ENCODE results near the gene KIRREL2. TPM values are rescaled to one million over a fixed set of nuclear protein-coding genes. Genes with fewer than 3 reads are reported as not detected.
A peak's percentile ranks its signal among the peaks of the same experiment; 100 is the strongest.

Gene KIRREL2
- total and polyA plus RNA-seq, 2 donors (not counting 1 experiment from before 2014, with no cell fraction given) = not detected

DNA sequence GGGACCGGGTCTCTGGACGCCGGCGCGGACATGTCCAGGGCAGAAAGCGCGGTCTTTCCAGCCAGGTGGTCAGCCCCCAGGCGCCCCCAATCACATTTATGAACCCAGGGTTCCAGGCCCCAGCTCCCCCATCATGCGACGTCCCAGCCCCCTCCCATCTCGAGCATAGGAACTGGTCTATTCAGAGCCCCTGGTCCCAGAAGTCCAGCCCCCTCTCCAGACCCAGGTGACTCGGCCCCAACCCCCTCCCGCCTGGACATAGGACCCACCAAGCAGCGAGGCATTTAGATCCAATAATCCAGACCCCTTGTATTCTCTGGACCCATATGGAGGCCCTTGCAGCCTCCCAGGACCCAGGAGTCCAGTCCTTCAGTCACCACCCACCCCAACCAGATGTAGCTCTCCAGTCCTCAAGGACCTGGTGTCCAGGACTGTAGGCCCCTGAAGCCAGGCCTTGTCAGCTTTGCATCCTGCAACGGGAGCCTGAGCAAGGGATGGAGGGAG, 12.2 kb downstream of the KIRREL2 start:
- no peaks in the 10 kb centered on the region for H3K36me3 ChIP-seq (replicated peaks in 1 of 2; ENCODE audit: control extremely low read depth in 1 of 2, control insufficient read depth in 1 of 2, extremely low read depth in 1 of 2, insufficient read depth in 2 of 2, low read length in 1 of 2)
- no peaks in the 10 kb centered on the region for H3K79me2 ChIP-seq (ENCODE audit: control insufficient read depth, insufficient read depth, low read length)
- peaks cover 0 to 73% (median 30%) of the 10 kb centered on the region in 4 experiments for H3K27me3 ChIP-seq (replicated peaks in 1 of 4; ENCODE audit: control extremely low read depth in 1 of 4, control insufficient read depth in 3 of 4, insufficient read depth in 4 of 4, low read length in 3 of 4)
- ATAC-seq (ENCODE audit: low read depth) (peak; percentile 9), DNase-seq (peak; percentile 58)
- H3K9me3 ChIP-seq (ENCODE audit: control extremely low read depth in 1 of 3, control insufficient read depth in 2 of 3, insufficient read depth in 1 of 3, low read length in 2 of 3) = peaks cover 0 to 28% (median 0%) of the 10 kb centered on the region in 3 donors
- H4K20me1 ChIP-seq (ENCODE audit: control insufficient read depth, insufficient read depth, low read length, poor library complexity, severe bottlenecking) = peaks cover 3% of the 10 kb centered on the region
- WGBS (ENCODE audit: insufficient coverage) = 0% methylated on average over 4 of the region's 15 CpGs
- H3K4me2 ChIP-seq (replicated peaks; ENCODE audit: low read depth, low read length, poor library complexity, severe bottlenecking) = peak overlapping the region; percentile 85
- peak overlapping the region; percentile 48 for H3K9ac ChIP-seq (ENCODE audit: low read length)
- peak overlapping the region in 3 of 5 experiments; percentile 18 to 54 (median 31) for H3K4me3 ChIP-seq (ENCODE audit: control extremely low read depth in 1 of 5, extremely low read depth in 1 of 5, insufficient read depth in 1 of 5, low read depth in 2 of 5, low read length in 4 of 5)
- peak overlapping the region; percentile 72 for H3K4me3 Mint-ChIP-seq
- H3K27ac Mint-ChIP-seq = no peak overlapping the region
- TF ChIP-seq, protein P1, sequence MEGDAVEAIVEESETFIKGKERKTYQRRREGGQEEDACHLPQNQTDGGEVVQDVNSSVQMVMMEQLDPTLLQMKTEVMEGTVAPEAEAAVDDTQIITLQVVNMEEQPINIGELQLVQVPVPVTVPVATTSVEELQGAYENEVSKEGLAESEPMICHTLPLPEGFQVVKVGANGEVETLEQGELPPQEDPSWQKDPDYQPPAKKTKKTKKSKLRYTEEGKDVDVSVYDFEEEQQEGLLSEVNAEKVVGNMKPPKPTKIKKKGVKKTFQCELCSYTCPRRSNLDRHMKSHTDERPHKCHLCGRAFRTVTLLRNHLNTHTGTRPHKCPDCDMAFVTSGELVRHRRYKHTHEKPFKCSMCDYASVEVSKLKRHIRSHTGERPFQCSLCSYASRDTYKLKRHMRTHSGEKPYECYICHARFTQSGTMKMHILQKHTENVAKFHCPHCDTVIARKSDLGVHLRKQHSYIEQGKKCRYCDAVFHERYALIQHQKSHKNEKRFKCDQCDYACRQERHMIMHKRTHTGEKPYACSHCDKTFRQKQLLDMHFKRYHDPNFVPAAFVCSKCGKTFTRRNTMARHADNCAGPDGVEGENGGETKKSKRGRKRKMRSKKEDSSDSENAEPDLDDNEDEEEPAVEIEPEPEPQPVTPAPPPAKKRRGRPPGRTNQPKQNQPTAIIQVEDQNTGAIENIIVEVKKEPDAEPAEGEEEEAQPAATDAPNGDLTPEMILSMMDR (IDR thresholded peaks at IDR 0.05) = no peak
- TF ChIP-seq EZH2 (IDR thresholded peaks at IDR 0.05; ENCODE audit: borderline replicate concordance, insufficient read depth, low read depth, low read length, poor library complexity, severe bottlenecking) = no peak
- peaks cover 23 to 25% of the 10 kb centered on the region in 2 donors for H3K4me1 ChIP-seq (ENCODE audit: control insufficient read depth in 2 of 2, insufficient read depth in 2 of 2, low read length in 2 of 2)
- H3K4me1 Mint-ChIP-seq = peaks cover 18% of the 10 kb centered on the region
- CTCF ChIA-PET = no interaction called here
- POLR2A ChIA-PET = interaction anchor here (0.7 kb wide), 1 partner anchor 23 kb away, joined by 3 read pairs; no protein-coding TSS in a partner anchor
- no peaks in the 10 kb centered on the region for H3K9me3 Mint-ChIP-seq (ENCODE audit: insufficient read depth)
- peak overlapping the region; percentile 26 for H2AFZ ChIP-seq (ENCODE audit: insufficient read depth, low read depth, low read length, poor library complexity, severe bottlenecking)
- peaks cover 61% of the 10 kb centered on the region for H3K27me3 Mint-ChIP-seq
- intact Hi-C loops (cut with micrococcal nuclease) = no loop called here
- no peak overlapping the region for H3K27ac ChIP-seq (ENCODE audit: low read length in 2 of 2)

DNA sequence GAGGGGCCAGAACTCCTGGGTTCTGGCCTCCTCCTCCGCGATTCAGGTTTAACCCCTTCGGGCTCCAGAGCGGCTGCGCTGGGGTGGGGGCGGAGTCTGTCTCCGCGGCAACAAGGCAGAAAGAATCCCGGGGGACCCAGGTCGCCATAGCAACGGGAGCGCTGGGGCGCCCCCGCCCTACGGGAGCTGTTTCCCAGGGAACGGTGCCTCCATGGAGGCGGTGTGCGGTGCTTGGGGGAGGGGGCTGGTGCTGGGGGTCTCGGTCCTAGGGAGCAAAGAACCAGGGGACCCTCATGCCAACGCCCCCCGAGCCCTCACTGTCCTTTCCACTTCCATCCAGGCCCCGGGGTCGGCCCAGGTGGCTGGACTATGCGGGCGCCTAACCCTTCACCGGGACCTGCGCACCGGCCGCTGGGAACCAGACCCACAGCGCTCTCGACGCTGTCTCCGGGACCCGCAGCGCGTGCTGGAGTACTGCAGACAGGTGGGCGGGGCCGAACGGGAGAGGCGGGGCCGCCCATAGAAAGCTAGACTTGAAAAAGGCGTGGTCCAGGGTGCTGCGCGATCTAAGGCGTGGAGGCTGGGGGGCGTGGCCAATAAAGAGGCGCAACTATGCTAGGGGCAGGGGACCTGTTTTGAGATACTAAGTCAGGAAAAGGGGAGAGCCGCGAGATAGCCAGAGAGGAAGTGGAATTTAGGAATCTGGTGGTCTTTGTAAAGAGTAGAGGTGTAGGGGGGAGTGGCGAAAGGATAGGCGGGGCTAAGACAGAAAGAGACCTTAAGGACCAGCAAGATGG, 12.8 kb downstream of the KIRREL2 start:
- DNase-seq (peak; percentile 85), ATAC-seq (ENCODE audit: low read depth) (peak; percentile 64)
- WGBS (ENCODE audit: insufficient coverage) = 4% methylated on average over 49 of the region's 51 CpGs
- intact Hi-C loops (cut with micrococcal nuclease) = no loop called here
- POLR2A ChIA-PET = interaction anchor here (0.7 kb wide), 1 partner anchor 22 kb away, joined by 3 read pairs; no protein-coding TSS in a partner anchor
- no peak overlapping the region for H2AFZ ChIP-seq (ENCODE audit: insufficient read depth, low read depth, low read length, poor library complexity, severe bottlenecking)
- peaks cover 0 to 28% (median 0%) of the 10 kb centered on the region in 3 donors for H3K9me3 ChIP-seq (ENCODE audit: control extremely low read depth in 1 of 3, control insufficient read depth in 2 of 3, insufficient read depth in 1 of 3, low read length in 2 of 3)
- H3K27me3 ChIP-seq (replicated peaks in 1 of 4; ENCODE audit: control extremely low read depth in 1 of 4, control insufficient read depth in 3 of 4, insufficient read depth in 4 of 4, low read length in 3 of 4) = peaks cover 0 to 76% (median 31%) of the 10 kb centered on the region in 4 experiments
- peak overlapping the region in 2 of 5 experiments; percentile 28 to 54 for H3K4me3 ChIP-seq (ENCODE audit: control extremely low read depth in 1 of 5, extremely low read depth in 1 of 5, insufficient read depth in 1 of 5, low read depth in 2 of 5, low read length in 4 of 5)
- Mint-ChIP-seq H3K27me3 (peaks cover 61% of the 10 kb centered on the region), H3K27ac (no peak overlapping the region), H3K4me1 (peaks cover 18% of the 10 kb centered on the region), H3K4me3 (peak overlapping the region; percentile 72), H3K9me3 (ENCODE audit: insufficient read depth) (no peaks in the 10 kb centered on the region)
- no peaks in the 10 kb centered on the region for H3K79me2 ChIP-seq (ENCODE audit: control insufficient read depth, insufficient read depth, low read length)
- TF ChIP-seq, protein P1 (IDR thresholded peaks at IDR 0.05) = no peak
- TF ChIP-seq EZH2 (IDR thresholded peaks at IDR 0.05; ENCODE audit: borderline replicate concordance, insufficient read depth, low read depth, low read length, poor library complexity, severe bottlenecking) = no peak
- peaks cover 23 to 25% of the 10 kb centered on the region in 2 donors for H3K4me1 ChIP-seq (ENCODE audit: control insufficient read depth in 2 of 2, insufficient read depth in 2 of 2, low read length in 2 of 2)
- no peaks in the 10 kb centered on the region for H3K36me3 ChIP-seq (replicated peaks in 1 of 2; ENCODE audit: control extremely low read depth in 1 of 2, control insufficient read depth in 1 of 2, extremely low read depth in 1 of 2, insufficient read depth in 2 of 2, low read length in 1 of 2)
- peak overlapping the region; percentile 85 for H3K4me2 ChIP-seq (replicated peaks; ENCODE audit: low read depth, low read length, poor library complexity, severe bottlenecking)
- CTCF ChIA-PET = no interaction called here
- no peak overlapping the region for H3K27ac ChIP-seq (ENCODE audit: low read length in 2 of 2)
- peak overlapping the region; percentile 48 for H3K9ac ChIP-seq (ENCODE audit: low read length)
- H4K20me1 ChIP-seq (ENCODE audit: control insufficient read depth, insufficient read depth, low read length, poor library complexity, severe bottlenecking) = peaks cover 3% of the 10 kb centered on the region

Measured in B cell (primary cell).